MM.1S (cell line): Measurements from ENCODE around the gene PSIP1.

Experiments
- DNase-seq: peaks from one replicate; pipeline ENCODE4 v3.0.0-alpha.2; 2015
- H2AFZ ChIP-seq: fragments of 300-600 bp; sonication (generic); 2 replicates; pipeline ENCODE4 v1.6.0; 2016; ENCODE audit warnings: antibody characterized with exemption, low read length
- H3F3A ChIP-seq: fragments of 300-600 bp; sonication (generic); 2 replicates; pipeline ENCODE4 v1.6.1; 2016; ENCODE audit warnings: mild to moderate bottlenecking, antibody characterized with exemption, low read length, moderate library complexity, mixed read lengths; ENCODE audit not compliant: insufficient read depth
- H3K27ac ChIP-seq: fragments of 300-600 bp; sonication (generic); 2 replicates; pipeline ENCODE4 v1.5.1; 2016; ENCODE audit warnings: mild to moderate bottlenecking, low read length
- H3K27me3 ChIP-seq: fragments of 300-600 bp; sonication (generic); replicated peaks from 2 replicates; pipeline ENCODE4 v1.6.0; 2016; ENCODE audit warnings: low read length; ENCODE audit not compliant: insufficient read depth
- H3K36me3 ChIP-seq: fragments of 300-600 bp; sonication (generic); replicated peaks from 2 replicates; pipeline ENCODE4 v1.6.1; 2016; ENCODE audit warnings: mild to moderate bottlenecking, low read length, mixed read lengths; ENCODE audit not compliant: insufficient read depth
- H3K4me1 ChIP-seq: fragments of 300-600 bp; sonication (generic); 2 replicates; pipeline ENCODE4 v1.6.1; 2016; ENCODE audit warnings: low read length, mixed read lengths
- H3K4me2 ChIP-seq: fragments of 300-600 bp; sonication (generic); 2 replicates; pipeline ENCODE4 v1.6.0; 2016; ENCODE audit warnings: low read depth, low read length
- H3K4me3 ChIP-seq: fragments of 300-600 bp; sonication (generic); 2 replicates; pipeline ENCODE4 v1.5.1; 2016; ENCODE audit warnings: low read length, mixed read lengths
- H3K79me2 ChIP-seq: fragments of 300-600 bp; sonication (generic); 2 replicates; pipeline ENCODE4 v1.6.1; 2016; ENCODE audit warnings: mixed run types, low read length, mixed read lengths
- H3K9ac ChIP-seq: fragments of 300-600 bp; sonication (generic); 2 replicates; pipeline ENCODE4 v1.6.1; 2016; ENCODE audit warnings: low read length, mixed read lengths
- H3K9me2 ChIP-seq: fragments of 300-600 bp; sonication (generic); replicated peaks from 2 replicates; pipeline ENCODE4 v1.6.1; 2016; ENCODE audit warnings: mild to moderate bottlenecking, low read length, mixed read lengths; ENCODE audit not compliant: insufficient read depth
- H3K9me3 ChIP-seq: fragments of 300-600 bp; sonication (generic); replicated peaks from 2 replicates; pipeline ENCODE4 v1.6.1; 2016; ENCODE audit warnings: mild to moderate bottlenecking, low read length, mixed read lengths; ENCODE audit not compliant: insufficient read depth
- H4K20me1 ChIP-seq: fragments of 300-600 bp; sonication (generic); 2 replicates; pipeline ENCODE4 v1.6.1; 2016; ENCODE audit warnings: mild to moderate bottlenecking, low read length, moderate library complexity, mixed read lengths; ENCODE audit not compliant: insufficient read depth
- EZH2 ChIP-seq: fragments of 300-600 bp; sonication (generic); optimal IDR thresholded peaks from 2 replicates; pipeline ENCODE3; 2017; ENCODE audit warnings: low read depth, mild to moderate bottlenecking, antibody characterized with exemption, low read length, mixed read lengths
- EZH2phosphoT487 ChIP-seq: fragments of 300-600 bp; sonication (generic); IDR thresholded peaks from 2 replicates; pipeline ENCODE4 v1.6.1; 2018; ENCODE audit warnings: antibody characterized with exemption, low read length
- TF ChIP-seq, protein P1 (sequence below): fragments of 300-600 bp; sonication (generic); IDR thresholded peaks from 2 replicates; pipeline ENCODE4 v1.5.1; 2016; ENCODE audit warnings: antibody characterized with exemption, low read length, mixed read lengths

The PSIP1 gene

DNA sequence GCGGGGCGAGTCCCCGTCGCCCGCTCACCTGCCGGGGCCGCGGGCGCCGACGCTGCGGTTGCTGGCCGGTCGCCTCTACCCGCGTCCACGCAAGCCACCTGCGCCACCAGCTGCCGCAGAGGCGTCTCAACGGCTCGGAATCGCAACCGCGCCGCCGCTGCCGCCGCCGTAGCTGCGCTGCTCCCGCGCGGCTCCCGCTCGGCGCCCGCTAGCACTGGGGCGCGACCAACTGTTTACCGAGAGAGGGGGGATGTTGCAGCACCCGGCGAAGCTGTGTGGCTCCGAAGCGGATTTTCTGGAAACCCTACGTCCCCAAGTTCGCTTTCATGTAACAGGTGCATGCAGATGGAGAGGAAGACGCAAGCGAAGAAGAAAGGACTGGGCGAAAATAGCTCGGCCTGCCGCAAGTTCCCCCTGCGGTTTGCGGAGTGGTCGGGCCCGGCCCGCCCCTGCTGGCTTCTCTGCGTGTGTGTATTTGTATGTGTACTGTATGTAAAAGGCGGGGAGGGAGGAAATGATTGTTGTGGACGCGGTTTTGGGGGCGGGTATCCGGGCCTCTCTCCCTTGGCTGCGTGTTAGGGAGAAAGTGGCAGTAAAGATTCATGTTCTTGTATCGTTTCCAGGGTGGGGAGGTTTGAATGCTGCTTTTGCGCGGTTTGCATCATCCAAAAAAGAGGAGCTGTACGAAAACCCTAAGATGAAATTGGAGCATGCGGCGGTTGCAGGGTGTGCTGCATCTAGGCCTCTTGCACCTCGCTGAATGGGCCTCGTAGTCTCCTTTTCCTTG lies at the start of gene PSIP1:
PSIP1 (minus strand) TSS at position 182 of the 787 bp plus-strand sequence. CDS start 782 bp downstream, outside the sequence.
- Histone ChIP-seq H3K4me3 (peak within 1 kb of the TSS; percentile 73), H3K4me2 (peak within 1 kb of the TSS; percentile 65), H3F3A (peaks cover 7% of the 10 kb centered on the region), H3K79me2 (peaks cover 31% of the 10 kb centered on the region), H3K9me3 (no peaks in the 10 kb centered on the region), H4K20me1 (no peaks in the 10 kb centered on the region), H3K9me2 (no peaks in the 10 kb centered on the region), H3K27ac (peak within 1 kb of the TSS; percentile 92), H2AFZ (peak within 1 kb of the TSS; percentile 31), H3K27me3 (no peaks in the 10 kb centered on the region), H3K4me1 (no peaks in the 10 kb centered on the region), H3K9ac (peak within 1 kb of the TSS; percentile 78), H3K36me3 (no peaks in the 10 kb centered on the region; the same call in 1 of the 2 replicates)
- TF ChIP-seq EZH2 (no peak), EZH2phosphoT487 (no peak)
- TF ChIP-seq, protein P1, sequence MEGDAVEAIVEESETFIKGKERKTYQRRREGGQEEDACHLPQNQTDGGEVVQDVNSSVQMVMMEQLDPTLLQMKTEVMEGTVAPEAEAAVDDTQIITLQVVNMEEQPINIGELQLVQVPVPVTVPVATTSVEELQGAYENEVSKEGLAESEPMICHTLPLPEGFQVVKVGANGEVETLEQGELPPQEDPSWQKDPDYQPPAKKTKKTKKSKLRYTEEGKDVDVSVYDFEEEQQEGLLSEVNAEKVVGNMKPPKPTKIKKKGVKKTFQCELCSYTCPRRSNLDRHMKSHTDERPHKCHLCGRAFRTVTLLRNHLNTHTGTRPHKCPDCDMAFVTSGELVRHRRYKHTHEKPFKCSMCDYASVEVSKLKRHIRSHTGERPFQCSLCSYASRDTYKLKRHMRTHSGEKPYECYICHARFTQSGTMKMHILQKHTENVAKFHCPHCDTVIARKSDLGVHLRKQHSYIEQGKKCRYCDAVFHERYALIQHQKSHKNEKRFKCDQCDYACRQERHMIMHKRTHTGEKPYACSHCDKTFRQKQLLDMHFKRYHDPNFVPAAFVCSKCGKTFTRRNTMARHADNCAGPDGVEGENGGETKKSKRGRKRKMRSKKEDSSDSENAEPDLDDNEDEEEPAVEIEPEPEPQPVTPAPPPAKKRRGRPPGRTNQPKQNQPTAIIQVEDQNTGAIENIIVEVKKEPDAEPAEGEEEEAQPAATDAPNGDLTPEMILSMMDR = no peak
- DNase-seq = peak; percentile 78

DNA sequence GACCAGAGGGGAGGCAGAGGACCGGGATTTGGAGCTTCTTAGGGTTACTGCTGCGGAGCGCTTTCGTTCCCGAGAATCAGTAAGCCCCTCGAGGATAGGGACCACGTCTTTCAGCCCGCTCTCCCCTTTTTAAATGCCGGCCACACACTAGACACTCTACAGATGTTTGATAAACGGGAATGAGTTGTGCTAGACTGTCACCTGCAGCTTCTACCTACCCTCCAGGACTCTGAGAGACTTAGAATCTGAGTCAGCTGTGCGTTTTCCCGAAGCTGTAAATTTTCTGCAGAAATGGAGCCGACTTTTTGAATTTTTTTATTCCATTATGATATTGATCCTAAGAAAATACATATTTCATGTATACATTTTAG lies 42.7 kb upstream of the PSIP1 start:
- Histone ChIP-seq H3K79me2 (no peaks in the 10 kb centered on the region), H3K36me3 (no peaks in the 10 kb centered on the region)
- TF ChIP-seq, protein P1 = no peak
- no peak for TF ChIP-seq EZH2
- no peak for TF ChIP-seq EZH2phosphoT487

DNA sequence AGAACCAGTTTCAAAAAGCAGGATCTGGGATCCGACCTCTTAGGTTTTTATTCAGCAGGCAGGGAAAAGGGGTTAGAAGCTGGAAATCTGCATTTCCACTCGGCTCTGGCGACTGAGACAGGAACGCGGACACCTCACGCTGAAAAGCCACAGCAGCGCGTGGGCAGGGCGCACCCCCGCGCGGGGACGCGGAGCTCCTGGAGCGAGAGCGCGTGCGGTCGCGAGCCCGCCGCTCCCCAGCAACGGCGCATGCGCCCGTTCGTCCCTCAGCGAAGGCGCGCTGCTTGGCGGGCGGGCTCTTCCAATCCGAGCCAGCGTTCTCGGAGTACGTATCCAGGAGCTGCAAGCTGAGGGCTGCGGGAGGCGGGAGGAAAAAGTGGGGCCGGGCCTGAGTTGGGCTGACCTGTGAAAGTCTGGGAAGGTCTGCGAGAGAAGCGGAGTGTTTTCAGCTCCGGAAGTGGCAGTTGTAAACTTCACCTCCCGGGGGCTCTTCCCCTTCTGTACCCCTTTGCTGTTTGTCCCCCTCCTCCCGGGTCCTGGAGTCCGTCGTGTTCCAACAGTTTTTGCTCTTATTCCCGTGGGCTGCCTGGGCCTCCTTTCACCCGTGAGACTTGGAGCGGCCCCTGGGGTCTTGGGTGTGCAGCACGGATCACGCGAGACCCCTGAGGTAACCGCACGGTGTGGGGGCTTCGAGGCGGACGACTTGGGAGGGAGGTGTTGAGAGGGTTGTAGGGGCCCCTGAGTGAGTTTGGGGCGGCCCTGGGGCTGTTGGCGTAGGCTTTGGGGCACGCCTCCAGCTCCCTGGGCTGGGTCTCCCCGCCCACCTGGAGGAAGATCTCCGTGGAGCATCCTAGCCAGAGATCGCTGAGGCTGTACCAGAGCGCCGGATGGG lies 42.1 kb upstream of the PSIP1 start, which contains the start of gene CCDC171:
CCDC171 (plus strand) TSS at position 408 of the 892 bp plus-strand sequence. CDS start 11,046 bp downstream, outside the sequence.
- Histone ChIP-seq H4K20me1 (no peaks in the 10 kb centered on the region), H3K4me1 (no peaks in the 10 kb centered on the region), H2AFZ (peak within 1 kb of the TSS; percentile 98), H3K9ac (peak within 1 kb of the TSS; percentile 53; the same call in 1 of the 2 replicates), H3K9me2 (no peaks in the 10 kb centered on the region), H3K27me3 (no peaks in the 10 kb centered on the region), H3K79me2 (no peaks in the 10 kb centered on the region), H3F3A (no peaks in the 10 kb centered on the region), H3K4me2 (peak within 1 kb of the TSS; percentile 66), H3K9me3 (no peaks in the 10 kb centered on the region), H3K27ac (peak within 1 kb of the TSS; percentile 13; the same call in 1 of the 2 replicates), H3K36me3 (no peaks in the 10 kb centered on the region), H3K4me3 (peak within 1 kb of the TSS; percentile 68)
- TF ChIP-seq EZH2phosphoT487 (no peak), EZH2 (no peak)
- TF ChIP-seq, protein P1 = no peak
- peak; percentile 84 for DNase-seq

More for the DNA sequence above, 42.7 kb upstream of the PSIP1 start:
- Histone ChIP-seq H3K4me3 (peak overlapping the region; percentile 68), H3K9ac (peak overlapping the region; percentile 53; the same call in 1 of the 2 replicates), H3K9me2 (no peaks in the 10 kb centered on the region), H3K4me1 (no peaks in the 10 kb centered on the region), H3F3A (no peaks in the 10 kb centered on the region), H4K20me1 (no peaks in the 10 kb centered on the region), H3K27me3 (no peaks in the 10 kb centered on the region), H3K4me2 (peak overlapping the region; percentile 66; the same call in 1 of the 2 replicates), H3K27ac (no peak overlapping the region), H3K9me3 (no peaks in the 10 kb centered on the region), H2AFZ (peak overlapping the region; percentile 98)
- no peak for DNase-seq
